SIG-M5 treated with dmso at 0.1 percent for 504 hours (cell line): Measurements from ENCODE around the gene CDC42EP2.
A peak's percentile ranks its signal among the peaks of the same experiment; 100 is the strongest.

Experiments used
- DNase-seq: peaks from one replicate; lab custom pipeline; 2025; ENCODE audit not compliant: unreplicated experiment; lab: John Stamatoyannopoulos, UW

Gene CDC42EP2

GRCh38 chr11:65314501-65315203 lies at the start of gene CDC42EP2:
Gene CDC42EP2, plus strand, starts transcription at chr11:65314866. Its CDS starts 6,033 bp downstream, at chr11:65320899.
- peak; percentile 57 for DNase-seq

- no peak for DNase-seq
Observed at GRCh38 chr11:65266210-65266609, 48.5 kb upstream of the CDC42EP2 start.

- DNase-seq: peak; percentile 31
Observed at GRCh38 chr11:65274735-65275682, 39.7 kb upstream of the CDC42EP2 start.

- no peak for DNase-seq
Observed at GRCh38 chr11:65275906-65276305, 38.8 kb upstream of the CDC42EP2 start.

GRCh38 chr11:65277631-65278277 lies 36.9 kb upstream of the CDC42EP2 start:
- DNase-seq: no peak

- DNase-seq: no peak
Observed at GRCh38 chr11:65278356-65278755, 36.3 kb upstream of the CDC42EP2 start.

GRCh38 chr11:65279279-65279678 lies 35.4 kb upstream of the CDC42EP2 start:
- no peak for DNase-seq

- DNase-seq: no peak
Observed at GRCh38 chr11:65279741-65280440, 34.8 kb upstream of the CDC42EP2 start.

- DNase-seq: no peak
Observed at GRCh38 chr11:65280646-65281045, 34.0 kb upstream of the CDC42EP2 start.

GRCh38 chr11:65286686-65287085 lies 28.0 kb upstream of the CDC42EP2 start:
- no peak for DNase-seq

GRCh38 chr11:65287601-65288000 lies 27.1 kb upstream of the CDC42EP2 start:
- no peak for DNase-seq

- no peak for DNase-seq
Observed at GRCh38 chr11:65288706-65289536, 25.7 kb upstream of the CDC42EP2 start.

GRCh38 chr11:65290448-65291165 lies 24.1 kb upstream of the CDC42EP2 start:
- DNase-seq: peak; percentile 94

- DNase-seq: no peak
Observed at GRCh38 chr11:65291613-65292012, 23.1 kb upstream of the CDC42EP2 start.

GRCh38 chr11:65292890-65293289 lies 21.8 kb upstream of the CDC42EP2 start:
- peak; percentile 16 for DNase-seq

- no peak for DNase-seq
Observed at GRCh38 chr11:65293909-65294381, 20.7 kb upstream of the CDC42EP2 start.

GRCh38 chr11:65295001-65295400 lies 19.7 kb upstream of the CDC42EP2 start:
- no peak for DNase-seq

GRCh38 chr11:65295571-65296341 lies 18.9 kb upstream of the CDC42EP2 start:
- DNase-seq: no peak
